Measurements from ENCODE around the gene CCDC9. TPM values are rescaled to one million over a fixed set of nuclear protein-coding genes. Genes with fewer than 3 reads are reported as not detected.
"Not testable (repeated sequence)": the region's sequence is repeated elsewhere in the genome, so short reads cannot be mapped to it uniquely, and the experiment has no call there.

Gene CCDC9
- total RNA-seq, 1 experiment from 2014 or later = 28.8 TPM

- in situ Hi-C loops (cut with HindIII; ENCODE audit: low pct_unique_long_range_greater_than_20kb, low sequenced_read_pairs) = no loop called here
- peak; percentile 97 for DNase-seq (ENCODE audit: low read depth)
These were observed 527 bp downstream of the CCDC9 start for GRCh38 chr19:47256693-47257410.

GRCh38 chr19:47257411-47258169, 1.3 kb downstream of the CCDC9 start:
- in situ Hi-C loops (cut with HindIII; ENCODE audit: low pct_unique_long_range_greater_than_20kb, low sequenced_read_pairs) = no loop called here
- DNase-seq (ENCODE audit: low read depth) = no peak

- no peak for DNase-seq (ENCODE audit: low read depth)
- in situ Hi-C loops (cut with HindIII; ENCODE audit: low pct_unique_long_range_greater_than_20kb, low sequenced_read_pairs) = no loop called here
These were observed 2.1 kb downstream of the CCDC9 start for GRCh38 chr19:47258434-47258833.

- in situ Hi-C loops (cut with HindIII; ENCODE audit: low pct_unique_long_range_greater_than_20kb, low sequenced_read_pairs) = no loop called here
- DNase-seq (ENCODE audit: low read depth) = no peak
These were observed 2.7 kb downstream of the CCDC9 start for GRCh38 chr19:47258895-47259555.

- in situ Hi-C loops (cut with HindIII; ENCODE audit: low pct_unique_long_range_greater_than_20kb, low sequenced_read_pairs) = no loop called here
These were observed 4.2 kb downstream of the CCDC9 start for GRCh38 chr19:47260476-47260875.

GRCh38 chr19:47261946-47262793, 5.8 kb downstream of the CCDC9 start:
- DNase-seq (ENCODE audit: low read depth); in situ Hi-C loops (cut with HindIII; ENCODE audit: low pct_unique_long_range_greater_than_20kb, low sequenced_read_pairs): not testable (repeated sequence)

More at GRCh38 chr19:47260476-47260875, 4.2 kb downstream of the CCDC9 start:
- no peak for DNase-seq (ENCODE audit: low read depth)

GRCh38 chr19:47264629-47265028, 8.3 kb downstream of the CCDC9 start:
- DNase-seq (ENCODE audit: low read depth) = no peak
- in situ Hi-C loops (cut with HindIII; ENCODE audit: low pct_unique_long_range_greater_than_20kb, low sequenced_read_pairs) = no loop called here

GRCh38 chr19:47266401-47266941, 10.1 kb downstream of the CCDC9 start:
- in situ Hi-C loops (cut with HindIII; ENCODE audit: low pct_unique_long_range_greater_than_20kb, low sequenced_read_pairs) = no loop called here
- DNase-seq (ENCODE audit: low read depth) = no peak

GRCh38 chr19:47267350-47267759, 11.0 kb downstream of the CCDC9 start:
- in situ Hi-C loops (cut with HindIII; ENCODE audit: low pct_unique_long_range_greater_than_20kb, low sequenced_read_pairs) = no loop called here
- DNase-seq (ENCODE audit: low read depth) = no peak

GRCh38 chr19:47268028-47268427, 11.7 kb downstream of the CCDC9 start:
- no peak for DNase-seq (ENCODE audit: low read depth)
- in situ Hi-C loops (cut with HindIII; ENCODE audit: low pct_unique_long_range_greater_than_20kb, low sequenced_read_pairs) = no loop called here

GRCh38 chr19:47269596-47269995, 13.3 kb downstream of the CCDC9 start:
- no peak for DNase-seq (ENCODE audit: low read depth)
- in situ Hi-C loops (cut with HindIII; ENCODE audit: low pct_unique_long_range_greater_than_20kb, low sequenced_read_pairs) = no loop called here

GRCh38 chr19:47270408-47270807, 14.1 kb downstream of the CCDC9 start:
- DNase-seq (ENCODE audit: low read depth) = no peak
- in situ Hi-C loops (cut with HindIII; ENCODE audit: low pct_unique_long_range_greater_than_20kb, low sequenced_read_pairs) = no loop called here

- no peak for DNase-seq (ENCODE audit: low read depth)
- in situ Hi-C loops (cut with HindIII; ENCODE audit: low pct_unique_long_range_greater_than_20kb, low sequenced_read_pairs) = no loop called here
These were observed 15.6 kb downstream of the CCDC9 start for GRCh38 chr19:47271949-47272348.

- no peak for DNase-seq (ENCODE audit: low read depth)
- in situ Hi-C loops (cut with HindIII; ENCODE audit: low pct_unique_long_range_greater_than_20kb, low sequenced_read_pairs) = no loop called here
These were observed 16.4 kb downstream of the CCDC9 start for GRCh38 chr19:47272448-47273312.

- in situ Hi-C loops (cut with HindIII; ENCODE audit: low pct_unique_long_range_greater_than_20kb, low sequenced_read_pairs) = no loop called here
- peak; percentile 91 for DNase-seq (ENCODE audit: low read depth)
These were observed 17.2 kb downstream of the CCDC9 start for GRCh38 chr19:47273313-47274070.

GRCh38 chr19:47274071-47274890, 18.0 kb downstream of the CCDC9 start, which contains the start of gene INAFM1:
Gene INAFM1, plus strand, starts transcription at chr19:47274885. Its CDS starts 35 bp downstream, at chr19:47274920.
- in situ Hi-C loops (cut with HindIII; ENCODE audit: low pct_unique_long_range_greater_than_20kb, low sequenced_read_pairs) = no loop called here
- peak; percentile 94 for DNase-seq (ENCODE audit: low read depth)

All from Caki2 (cell line).